Measurements from ENCODE around the gene ATG13.

Gene ATG13

DNA sequence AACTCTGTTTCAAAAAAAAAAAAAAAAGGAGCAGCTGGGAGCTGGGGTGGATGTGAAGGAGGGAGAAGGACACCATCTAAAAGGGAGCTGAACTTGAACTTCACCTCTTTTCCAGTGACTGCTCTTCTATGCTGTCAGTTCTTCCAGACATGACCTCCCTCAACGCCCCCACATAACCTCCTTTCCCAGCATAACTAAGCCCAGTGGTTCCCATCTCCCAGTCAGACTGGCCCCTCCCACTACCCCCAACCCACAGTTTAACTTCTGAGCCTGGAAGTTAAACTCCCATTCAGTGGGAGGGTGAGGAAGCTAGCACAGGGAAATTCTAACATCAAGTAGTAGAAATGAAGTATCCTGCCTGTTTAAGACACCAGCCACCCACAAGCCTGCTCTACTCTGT is 81.2 kb downstream of the ATG13 start (continued):
- no peak for TF ChIP-seq ZNF16 (tag by site-specific recombination; IDR thresholded peaks at IDR 0.05; ENCODE audit: low read depth)
- TF ChIP-seq, protein P1, sequence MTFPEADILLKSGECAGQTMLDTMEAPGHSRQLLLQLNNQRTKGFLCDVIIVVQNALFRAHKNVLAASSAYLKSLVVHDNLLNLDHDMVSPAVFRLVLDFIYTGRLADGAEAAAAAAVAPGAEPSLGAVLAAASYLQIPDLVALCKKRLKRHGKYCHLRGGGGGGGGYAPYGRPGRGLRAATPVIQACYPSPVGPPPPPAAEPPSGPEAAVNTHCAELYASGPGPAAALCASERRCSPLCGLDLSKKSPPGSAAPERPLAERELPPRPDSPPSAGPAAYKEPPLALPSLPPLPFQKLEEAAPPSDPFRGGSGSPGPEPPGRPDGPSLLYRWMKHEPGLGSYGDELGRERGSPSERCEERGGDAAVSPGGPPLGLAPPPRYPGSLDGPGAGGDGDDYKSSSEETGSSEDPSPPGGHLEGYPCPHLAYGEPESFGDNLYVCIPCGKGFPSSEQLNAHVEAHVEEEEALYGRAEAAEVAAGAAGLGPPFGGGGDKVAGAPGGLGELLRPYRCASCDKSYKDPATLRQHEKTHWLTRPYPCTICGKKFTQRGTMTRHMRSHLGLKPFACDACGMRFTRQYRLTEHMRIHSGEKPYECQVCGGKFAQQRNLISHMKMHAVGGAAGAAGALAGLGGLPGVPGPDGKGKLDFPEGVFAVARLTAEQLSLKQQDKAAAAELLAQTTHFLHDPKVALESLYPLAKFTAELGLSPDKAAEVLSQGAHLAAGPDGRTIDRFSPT (tag by site-specific recombination; IDR thresholded peaks at IDR 0.05): no peak
- no peak for TF ChIP-seq ZBTB7A (tag by site-specific recombination; IDR thresholded peaks at IDR 0.05; ENCODE audit: low read depth)
- no peak for TF ChIP-seq ZNF138 (tag by site-specific recombination; IDR thresholded peaks at IDR 0.05; ENCODE audit: borderline replicate concordance)
- no peak for TF ChIP-seq GLIS1 (tag by site-specific recombination; IDR thresholded peaks at IDR 0.05)
- TF ChIP-seq IKZF3 (tag by site-specific recombination; IDR thresholded peaks at IDR 0.05): no peak
- peak; percentile 86 for TF ChIP-seq ZFHX2 (tag by site-specific recombination; conservative IDR thresholded peaks at IDR 0.05)
- TF ChIP-seq, protein P2, sequence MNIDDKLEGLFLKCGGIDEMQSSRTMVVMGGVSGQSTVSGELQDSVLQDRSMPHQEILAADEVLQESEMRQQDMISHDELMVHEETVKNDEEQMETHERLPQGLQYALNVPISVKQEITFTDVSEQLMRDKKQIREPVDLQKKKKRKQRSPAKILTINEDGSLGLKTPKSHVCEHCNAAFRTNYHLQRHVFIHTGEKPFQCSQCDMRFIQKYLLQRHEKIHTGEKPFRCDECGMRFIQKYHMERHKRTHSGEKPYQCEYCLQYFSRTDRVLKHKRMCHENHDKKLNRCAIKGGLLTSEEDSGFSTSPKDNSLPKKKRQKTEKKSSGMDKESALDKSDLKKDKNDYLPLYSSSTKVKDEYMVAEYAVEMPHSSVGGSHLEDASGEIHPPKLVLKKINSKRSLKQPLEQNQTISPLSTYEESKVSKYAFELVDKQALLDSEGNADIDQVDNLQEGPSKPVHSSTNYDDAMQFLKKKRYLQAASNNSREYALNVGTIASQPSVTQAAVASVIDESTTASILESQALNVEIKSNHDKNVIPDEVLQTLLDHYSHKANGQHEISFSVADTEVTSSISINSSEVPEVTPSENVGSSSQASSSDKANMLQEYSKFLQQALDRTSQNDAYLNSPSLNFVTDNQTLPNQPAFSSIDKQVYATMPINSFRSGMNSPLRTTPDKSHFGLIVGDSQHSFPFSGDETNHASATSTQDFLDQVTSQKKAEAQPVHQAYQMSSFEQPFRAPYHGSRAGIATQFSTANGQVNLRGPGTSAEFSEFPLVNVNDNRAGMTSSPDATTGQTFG (tag by site-specific recombination; IDR thresholded peaks at IDR 0.05; ENCODE audit: borderline replicate concordance): no peak
- TF ChIP-seq KLF7 (tag by site-specific recombination; IDR thresholded peaks at IDR 0.05; ENCODE audit: borderline replicate concordance): no peak
- no peak for TF ChIP-seq HOXD13 (CRISPR knock-in tag; IDR thresholded peaks at IDR 0.05; ENCODE audit: borderline replicate concordance)
- 0 out of 2 replicates have a peak, but pooled peaks have one; percentile 27 for TF ChIP-seq GLIS2 (tag by site-specific recombination; IDR thresholded peaks at IDR 0.05)
- no peak for TF ChIP-seq ZNF239 (tag by site-specific recombination; IDR thresholded peaks at IDR 0.05)
- no peak for TF ChIP-seq ZNF354C (tag by site-specific recombination; IDR thresholded peaks at IDR 0.05; ENCODE audit: borderline replicate concordance, low read depth)
- TF ChIP-seq ZNF184 (tag by site-specific recombination; IDR thresholded peaks at IDR 0.05): no peak
- no peak for TF ChIP-seq ZSCAN30 (tag by site-specific recombination; IDR thresholded peaks at IDR 0.05)
- TF ChIP-seq EGR2 (tag by site-specific recombination; IDR thresholded peaks at IDR 0.05; ENCODE audit: low read depth): peak; percentile 86
- no peak for TF ChIP-seq ZNF174 (tag by site-specific recombination; IDR thresholded peaks at IDR 0.05)
- TF ChIP-seq WT1 (tag by site-specific recombination; IDR thresholded peaks at IDR 0.05): no peak

DNA sequence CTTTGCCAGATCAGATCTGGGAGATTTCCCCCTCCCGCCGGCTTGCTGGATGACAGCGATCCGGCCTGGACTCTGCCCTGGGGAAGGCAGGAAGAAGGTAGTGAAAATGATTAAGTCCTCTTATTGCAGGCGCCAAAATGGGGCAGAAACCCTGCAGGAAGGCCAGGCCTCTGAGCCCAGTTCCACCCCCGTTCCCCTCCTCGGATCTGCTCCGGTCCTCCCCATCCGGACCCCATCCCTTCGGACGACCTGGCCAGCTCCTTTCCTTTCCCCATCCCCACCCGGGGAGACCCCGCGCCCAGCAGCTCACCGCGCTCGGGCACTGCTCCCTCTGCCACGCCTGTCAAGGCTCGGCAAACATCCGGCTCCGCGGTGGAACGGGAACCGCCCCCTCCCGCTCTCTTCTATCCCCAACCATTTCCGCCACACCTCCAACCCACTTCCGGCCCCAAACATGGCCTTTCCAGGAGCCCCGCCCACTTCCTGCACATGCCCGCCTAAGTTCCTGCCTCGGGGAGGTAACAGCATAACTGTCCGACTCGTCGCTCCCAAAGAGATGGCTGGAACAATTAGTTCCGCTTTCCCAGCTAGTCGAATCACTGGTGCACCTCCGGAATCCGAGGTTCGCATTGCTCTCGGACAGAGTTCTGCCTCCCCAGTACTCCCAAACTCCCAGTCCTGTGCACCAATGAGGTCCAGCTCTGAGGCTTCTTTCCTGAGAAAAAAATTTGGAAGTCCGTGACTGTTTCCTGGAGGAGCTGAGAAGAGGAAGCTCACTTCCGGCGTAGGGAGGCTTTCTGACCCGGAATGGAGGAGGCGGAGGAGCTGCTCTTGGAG is 83.1 kb downstream of the ATG13 start, which contains the start of the genes ARHGAP1 and ZNF408:
ARHGAP1 (minus strand) TSS at position 379 of the 837 bp plus-strand sequence. CDS start 4,512 bp downstream, outside the sequence.
ZNF408 (plus strand) TSS at position 791 of the 837 bp plus-strand sequence; CDS start at position 808, 17 bp downstream.
- Histone ChIP-seq H3K4me1 (ENCODE audit: control insufficient read depth, insufficient read depth, low read length) (no peaks in the 10 kb centered on the region), H3K36me3 (ENCODE audit: control insufficient read depth in 2 of 2, insufficient read depth in 1 of 2, low read length in 2 of 2) (peaks cover 4 to 49% of the 10 kb centered on the region in 2 experiments; a peak in 2 of 3 replicates), H3K27ac (ENCODE audit: extremely low read depth, low read depth, low read length) (peak within 1 kb of the TSS; percentile 87), H3K4me3 (ENCODE audit: low read depth, low read length) (peak within 1 kb of the TSS; percentile 76), H3K9me3 (ENCODE audit: control insufficient read depth, insufficient read depth, low read depth, low read length) (no peaks in the 10 kb centered on the region)
- CTCF ChIA-PET: interaction anchor here (0.6 to 0.9 kb wide), 2 partner anchors 324 to 333 kb away, joined by 3 read pairs; no protein-coding TSS in a partner anchor
- POLR2A ChIA-PET: interaction anchor here (0.5 to 2.0 kb wide), 17 partner anchors 9 to 642 kb away, joined by 3 to 9 read pairs (median 3); partner anchors contain the start of genes AMBRA1 and ATG13
- TF ChIP-seq ZNF112 (tag by site-specific recombination; IDR thresholded peaks at IDR 0.05) (no peak), ZNF354C (tag by site-specific recombination; IDR thresholded peaks at IDR 0.05; ENCODE audit: borderline replicate concordance, low read depth) (no peak), ZSCAN16 (tag by site-specific recombination; IDR thresholded peaks at IDR 0.05) (peak; percentile 99), ZNF184 (tag by site-specific recombination; IDR thresholded peaks at IDR 0.05) (no peak), ZFHX2 (tag by site-specific recombination; conservative IDR thresholded peaks at IDR 0.05) (no peak; the same call in none of the 2 replicates), ZNF621 (tag by site-specific recombination; IDR thresholded peaks at IDR 0.05) (no peak), ZNF677 (tag by site-specific recombination; IDR thresholded peaks at IDR 0.05) (no peak), ZNF585B (tag by site-specific recombination; IDR thresholded peaks at IDR 0.05) (no peak), ZFP37 (tag by site-specific recombination; IDR thresholded peaks at IDR 0.05) (0 out of 2 replicates have a peak, but pooled peaks have one; percentile 46), YY2 (tag by site-specific recombination; IDR thresholded peaks at IDR 0.05) (peak; percentile 91)
- TF ChIP-seq, protein P3, sequence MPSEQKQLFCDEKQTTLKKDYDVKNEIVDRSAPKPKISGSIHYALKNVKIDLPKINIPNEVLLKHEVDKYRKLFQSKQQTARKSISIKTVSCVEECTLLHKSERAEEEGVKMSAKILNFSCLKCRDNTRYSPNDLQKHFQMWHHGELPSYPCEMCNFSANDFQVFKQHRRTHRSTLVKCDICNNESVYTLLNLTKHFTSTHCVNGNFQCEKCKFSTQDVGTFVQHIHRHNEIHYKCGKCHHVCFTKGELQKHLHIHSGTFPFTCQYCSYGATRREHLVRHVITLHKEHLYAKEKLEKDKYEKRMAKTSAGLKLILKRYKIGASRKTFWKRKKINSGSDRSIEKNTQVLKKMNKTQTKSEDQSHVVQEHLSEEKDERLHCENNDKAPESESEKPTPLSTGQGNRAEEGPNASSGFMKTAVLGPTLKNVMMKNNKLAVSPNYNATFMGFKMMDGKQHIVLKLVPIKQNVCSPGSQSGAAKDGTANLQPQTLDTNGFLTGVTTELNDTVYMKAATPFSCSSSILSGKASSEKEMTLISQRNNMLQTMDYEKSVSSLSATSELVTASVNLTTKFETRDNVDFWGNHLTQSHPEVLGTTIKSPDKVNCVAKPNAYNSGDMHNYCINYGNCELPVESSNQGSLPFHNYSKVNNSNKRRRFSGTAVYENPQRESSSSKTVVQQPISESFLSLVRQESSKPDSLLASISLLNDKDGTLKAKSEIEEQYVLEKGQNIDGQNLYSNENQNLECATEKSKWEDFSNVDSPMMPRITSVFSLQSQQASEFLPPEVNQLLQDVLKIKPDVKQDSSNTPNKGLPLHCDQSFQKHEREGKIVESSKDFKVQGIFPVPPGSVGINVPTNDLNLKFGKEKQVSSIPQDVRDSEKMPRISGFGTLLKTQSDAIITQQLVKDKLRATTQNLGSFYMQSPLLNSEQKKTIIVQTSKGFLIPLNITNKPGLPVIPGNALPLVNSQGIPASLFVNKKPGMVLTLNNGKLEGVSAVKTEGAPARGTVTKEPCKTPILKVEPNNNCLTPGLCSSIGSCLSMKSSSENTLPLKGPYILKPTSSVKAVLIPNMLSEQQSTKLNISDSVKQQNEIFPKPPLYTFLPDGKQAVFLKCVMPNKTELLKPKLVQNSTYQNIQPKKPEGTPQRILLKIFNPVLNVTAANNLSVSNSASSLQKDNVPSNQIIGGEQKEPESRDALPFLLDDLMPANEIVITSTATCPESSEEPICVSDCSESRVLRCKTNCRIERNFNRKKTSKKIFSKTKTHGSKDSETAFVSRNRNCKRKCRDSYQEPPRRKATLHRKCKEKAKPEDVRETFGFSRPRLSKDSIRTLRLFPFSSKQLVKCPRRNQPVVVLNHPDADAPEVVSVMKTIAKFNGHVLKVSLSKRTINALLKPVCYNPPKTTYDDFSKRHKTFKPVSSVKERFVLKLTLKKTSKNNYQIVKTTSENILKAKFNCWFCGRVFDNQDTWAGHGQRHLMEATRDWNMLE (tag by site-specific recombination; conservative IDR thresholded peaks at IDR 0.05; ENCODE audit: low read depth): peak; percentile 96

Data from HEK293 (cell line).